Mesothelial cell of epicardium (in vitro differentiated cells): Measurements from ENCODE around the gene FUT7. TPM values are rescaled to one million over a fixed set of nuclear protein-coding genes. Genes with fewer than 3 reads are reported as not detected.

ENCODE experiments used
- DNase-seq, 2 experiments: peaks; one replicate each; pipeline ENCODE4 v3.0.0; 2021; ENCODE audit warnings: low spot score in 2 of 2; ENCODE audit not compliant: unreplicated experiment in 2 of 2
- H3K27ac Mint-ChIP-seq: 2 replicates; pipeline ENCODE4 v1.8.0; 2021; ENCODE audit warnings: mixed read lengths
- H3K27me3 Mint-ChIP-seq: 2 replicates; pipeline ENCODE4 v1.8.0; 2021; ENCODE audit warnings: low read depth, mixed read lengths
- H3K36me3 Mint-ChIP-seq: 2 replicates; pipeline ENCODE4 v1.8.0; 2021; ENCODE audit warnings: mixed read lengths
- H3K4me1 Mint-ChIP-seq: 2 replicates; pipeline ENCODE4 v1.8.0; 2021; ENCODE audit warnings: mixed read lengths
- H3K4me3 Mint-ChIP-seq: 2 replicates; pipeline ENCODE4 v1.8.0; 2021; ENCODE audit warnings: mild to moderate bottlenecking, moderate library complexity, mixed read lengths
- H3K9me3 Mint-ChIP-seq: 2 replicates; pipeline ENCODE4 v1.8.0; 2021; ENCODE audit warnings: mixed read lengths
- total RNA-seq: library from RNA; stranded (reverse); gene quantifications from 3 replicates; pipeline ENCODE4 v1.2.1, GENCODE V29; 2021
- TF ChIP-seq, protein P1 (sequence below): fragments of 200-600 bp; sonication (generic); IDR thresholded peaks from one replicate; pipeline ENCODE4 v1.5.0; 2021; ENCODE audit warnings: antibody characterized with exemption; ENCODE audit not compliant: unreplicated experiment

The FUT7 gene
- total RNA-seq, 1 donor from 2014 or later: 0.13 TPM

DNA sequence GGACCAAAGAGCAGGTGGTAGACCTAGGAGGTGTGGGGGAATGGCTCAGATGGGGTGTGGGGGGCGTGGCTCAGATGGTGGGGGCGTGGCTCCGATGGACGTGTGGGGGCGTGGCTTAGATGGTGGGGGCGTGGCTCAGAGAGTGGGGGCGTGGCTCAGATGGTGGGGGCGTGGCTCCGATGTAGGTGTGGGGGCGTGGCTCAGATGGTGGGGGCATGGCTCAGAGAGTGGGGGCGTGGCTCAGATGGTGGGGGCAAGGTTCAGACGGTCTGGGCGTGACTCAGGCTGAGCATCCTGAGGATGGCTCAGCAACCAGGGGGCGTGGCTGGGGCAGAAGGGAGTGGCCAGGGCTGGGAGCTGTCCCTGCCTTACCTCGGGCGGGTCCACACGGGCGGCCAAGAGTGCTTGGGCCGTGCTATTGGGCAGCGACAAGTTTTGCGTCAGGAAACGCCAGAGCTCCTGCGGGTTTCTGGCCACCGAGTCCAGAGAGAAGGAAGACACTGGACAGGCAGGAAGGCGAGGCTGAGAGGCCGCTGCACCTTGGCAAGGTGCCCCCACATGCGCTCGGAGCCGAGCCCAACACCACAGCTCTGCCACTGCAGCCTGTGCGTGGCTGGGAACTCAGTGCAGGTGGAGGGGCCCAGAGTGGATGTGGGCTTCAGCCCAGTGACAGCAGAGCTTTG is 9.8 kb downstream of the FUT7 start:
- Mint-ChIP-seq H3K27ac (no peak overlapping the region), H3K9me3 (no peaks in the 10 kb centered on the region), H3K4me3 (no peak overlapping the region), H3K36me3 (peaks cover 1% of the 10 kb centered on the region), H3K27me3 (no peaks in the 10 kb centered on the region), H3K4me1 (peaks cover under 1% of the 10 kb centered on the region)
- TF ChIP-seq, protein P1, sequence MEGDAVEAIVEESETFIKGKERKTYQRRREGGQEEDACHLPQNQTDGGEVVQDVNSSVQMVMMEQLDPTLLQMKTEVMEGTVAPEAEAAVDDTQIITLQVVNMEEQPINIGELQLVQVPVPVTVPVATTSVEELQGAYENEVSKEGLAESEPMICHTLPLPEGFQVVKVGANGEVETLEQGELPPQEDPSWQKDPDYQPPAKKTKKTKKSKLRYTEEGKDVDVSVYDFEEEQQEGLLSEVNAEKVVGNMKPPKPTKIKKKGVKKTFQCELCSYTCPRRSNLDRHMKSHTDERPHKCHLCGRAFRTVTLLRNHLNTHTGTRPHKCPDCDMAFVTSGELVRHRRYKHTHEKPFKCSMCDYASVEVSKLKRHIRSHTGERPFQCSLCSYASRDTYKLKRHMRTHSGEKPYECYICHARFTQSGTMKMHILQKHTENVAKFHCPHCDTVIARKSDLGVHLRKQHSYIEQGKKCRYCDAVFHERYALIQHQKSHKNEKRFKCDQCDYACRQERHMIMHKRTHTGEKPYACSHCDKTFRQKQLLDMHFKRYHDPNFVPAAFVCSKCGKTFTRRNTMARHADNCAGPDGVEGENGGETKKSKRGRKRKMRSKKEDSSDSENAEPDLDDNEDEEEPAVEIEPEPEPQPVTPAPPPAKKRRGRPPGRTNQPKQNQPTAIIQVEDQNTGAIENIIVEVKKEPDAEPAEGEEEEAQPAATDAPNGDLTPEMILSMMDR: no peak
- no peak for DNase-seq

DNA sequence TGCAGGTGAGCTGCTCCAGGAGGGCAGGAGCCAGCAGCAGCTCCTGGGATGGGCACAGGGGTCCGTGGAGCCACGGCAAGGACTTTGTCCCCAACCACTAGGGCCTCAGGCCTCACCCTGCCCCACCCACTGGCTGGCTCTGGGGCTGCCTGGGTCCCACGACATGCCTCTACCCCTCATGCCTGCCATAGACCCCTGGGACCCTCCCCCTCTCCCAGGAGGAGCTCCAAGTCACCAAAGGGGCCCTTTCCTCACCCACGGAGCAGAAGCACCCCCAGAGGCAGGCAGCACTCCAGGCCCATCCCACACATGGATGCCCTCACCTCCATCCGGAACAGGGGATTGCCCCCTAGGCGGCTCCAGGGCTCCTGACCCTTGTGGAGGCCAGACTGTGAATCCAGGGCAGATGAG is 10.3 kb downstream of the FUT7 start:
- H3K4me1 Mint-ChIP-seq: no peaks in the 10 kb centered on the region
- no peak for DNase-seq
- no peak overlapping the region for H3K4me3 Mint-ChIP-seq
- peaks cover 5% of the 10 kb centered on the region for H3K36me3 Mint-ChIP-seq
- H3K9me3 Mint-ChIP-seq: no peaks in the 10 kb centered on the region
- H3K27ac Mint-ChIP-seq: no peak overlapping the region
- H3K27me3 Mint-ChIP-seq: no peaks in the 10 kb centered on the region
- TF ChIP-seq, protein P1: no peak

DNA sequence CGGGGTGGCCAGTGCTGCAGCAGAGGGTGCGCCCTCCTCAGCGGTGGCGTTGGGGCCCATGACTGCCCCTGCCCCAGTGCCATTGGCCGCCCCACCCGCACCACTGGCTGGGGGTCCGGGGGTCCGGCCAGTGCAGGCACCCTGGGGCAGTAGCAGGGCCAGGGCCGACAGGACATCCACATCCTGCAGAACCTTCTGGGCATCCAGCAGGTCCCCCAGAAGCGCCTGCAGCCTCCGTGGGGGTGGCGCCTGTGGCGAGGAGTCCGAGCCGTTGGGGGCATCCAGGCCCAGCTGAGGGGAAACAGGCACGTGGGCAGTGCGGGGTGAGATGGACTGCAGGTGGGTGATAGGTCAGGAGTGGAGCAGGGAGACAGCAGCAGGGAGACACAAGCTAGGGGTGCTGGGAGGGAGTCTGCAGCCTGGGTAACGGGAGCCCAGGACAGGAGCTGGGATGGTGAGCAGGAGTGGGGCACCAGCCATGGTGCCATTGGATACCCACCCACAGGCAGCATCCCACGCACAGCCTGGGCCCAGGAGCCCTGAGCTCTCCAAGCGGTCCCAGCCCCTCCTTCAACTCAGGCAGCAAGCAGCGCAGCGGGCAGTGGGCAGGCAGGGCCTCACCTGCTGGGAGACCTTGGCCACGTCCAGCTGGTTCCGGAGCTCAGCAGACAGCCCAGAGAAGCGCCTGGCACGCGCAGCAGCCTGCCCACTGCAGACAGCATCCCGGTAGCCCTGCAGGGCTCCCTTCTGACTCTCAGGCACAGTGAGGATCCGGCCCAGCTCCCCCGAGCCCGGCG is 10.9 kb downstream of the FUT7 start:
- no peak for DNase-seq
- no peaks in the 10 kb centered on the region for H3K4me1 Mint-ChIP-seq
- no peak overlapping the region for H3K4me3 Mint-ChIP-seq
- no peaks in the 10 kb centered on the region for H3K27me3 Mint-ChIP-seq
- no peak overlapping the region for H3K27ac Mint-ChIP-seq
- H3K36me3 Mint-ChIP-seq: peaks cover 6% of the 10 kb centered on the region
- no peaks in the 10 kb centered on the region for H3K9me3 Mint-ChIP-seq
- TF ChIP-seq, protein P1: no peak

DNA sequence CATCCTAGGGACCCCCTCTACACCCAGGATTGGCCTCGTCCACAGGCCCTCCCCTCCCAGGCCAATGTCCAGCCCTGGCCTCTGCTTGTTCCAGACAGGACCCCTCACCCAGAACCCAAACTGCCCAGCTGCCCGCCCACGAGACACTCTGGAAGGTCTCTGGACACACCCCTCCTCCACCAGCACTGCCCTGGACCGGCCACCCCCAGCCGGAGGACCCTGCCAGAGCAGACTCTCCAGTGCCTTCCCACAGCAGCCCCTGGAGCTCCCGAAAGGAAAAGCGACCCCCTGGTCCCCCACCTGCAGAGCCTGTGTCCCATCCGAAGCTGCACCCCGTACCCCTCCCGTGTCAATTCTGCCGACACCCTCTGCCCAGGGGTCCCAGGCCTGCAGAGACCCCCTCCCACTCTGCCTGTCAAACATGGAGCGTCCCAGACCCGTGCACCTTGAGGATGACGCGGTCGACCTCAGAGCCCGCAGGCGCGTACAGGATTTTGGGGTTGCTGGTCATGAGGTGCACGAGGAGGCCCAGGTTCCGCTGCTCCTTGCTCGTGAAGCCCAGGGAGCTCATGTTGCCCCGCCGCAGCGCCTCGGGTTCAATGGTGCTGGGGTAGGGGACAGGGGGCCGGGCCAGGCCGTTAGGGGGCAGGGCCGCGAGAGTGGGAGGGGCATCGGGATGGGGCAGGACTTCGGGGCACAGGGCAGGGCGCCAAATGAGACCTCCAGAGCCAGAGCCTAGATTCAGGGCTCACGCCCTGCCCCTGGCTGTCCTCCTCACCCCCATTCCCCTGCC is 11.8 kb downstream of the FUT7 start:
- Mint-ChIP-seq H3K36me3 (peaks cover 8% of the 10 kb centered on the region), H3K4me1 (no peaks in the 10 kb centered on the region), H3K27ac (no peak overlapping the region), H3K9me3 (no peaks in the 10 kb centered on the region), H3K27me3 (no peaks in the 10 kb centered on the region), H3K4me3 (no peak overlapping the region)
- TF ChIP-seq, protein P1: no peak
- no peak for DNase-seq

DNA sequence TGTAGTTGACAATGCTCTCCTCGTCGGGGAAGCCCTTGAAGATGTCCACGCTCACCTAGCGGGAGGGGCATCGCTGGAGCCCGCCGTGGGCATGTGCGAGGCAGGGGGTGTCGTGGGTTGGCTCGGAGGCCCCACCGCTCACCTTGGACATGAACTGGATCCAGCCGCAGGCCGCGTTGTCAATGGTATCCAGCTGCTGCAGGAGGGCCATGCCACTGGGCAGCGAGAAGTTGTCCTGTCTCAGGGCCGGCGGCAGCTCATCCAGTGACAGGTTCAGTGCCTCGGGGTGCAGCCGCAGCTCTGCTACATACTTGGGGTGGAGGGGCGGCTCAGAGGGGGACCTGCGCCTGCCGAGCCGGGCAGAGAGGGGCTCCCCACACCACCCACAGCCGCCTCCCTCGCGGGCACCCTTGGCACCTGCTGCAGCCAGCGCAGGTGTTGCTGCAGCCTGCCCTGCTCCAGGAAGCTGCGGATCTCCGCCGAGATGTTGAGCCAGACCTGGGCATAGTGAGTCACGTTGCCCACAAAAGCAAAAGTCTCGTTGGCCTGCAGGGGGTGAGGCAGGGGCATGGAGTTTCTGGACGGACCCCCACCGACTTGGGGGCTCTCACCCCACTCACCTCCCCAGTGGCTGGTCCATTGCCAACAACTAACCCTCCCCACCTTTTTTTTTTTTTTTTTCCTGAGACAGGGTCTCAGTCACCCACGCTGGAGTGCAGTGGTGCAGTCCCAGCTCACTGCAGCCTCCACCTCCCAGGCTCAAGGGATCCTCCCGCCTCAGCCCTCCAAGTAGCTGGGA is 12.9 kb downstream of the FUT7 start:
- H3K4me3 Mint-ChIP-seq: no peak overlapping the region
- H3K9me3 Mint-ChIP-seq: no peaks in the 10 kb centered on the region
- TF ChIP-seq, protein P1: no peak
- DNase-seq: no peak
- H3K27me3 Mint-ChIP-seq: no peaks in the 10 kb centered on the region
- H3K27ac Mint-ChIP-seq: no peak overlapping the region
- H3K4me1 Mint-ChIP-seq: no peaks in the 10 kb centered on the region
- H3K36me3 Mint-ChIP-seq: peaks cover 10% of the 10 kb centered on the region
